COR-L47 (cell line): ENCODE data around the gene GP1BA.

Source experiments
- DNase-seq: peaks from one replicate; lab custom pipeline; 2025; lab: John Stamatoyannopoulos, UW

The GP1BA gene

DNA sequence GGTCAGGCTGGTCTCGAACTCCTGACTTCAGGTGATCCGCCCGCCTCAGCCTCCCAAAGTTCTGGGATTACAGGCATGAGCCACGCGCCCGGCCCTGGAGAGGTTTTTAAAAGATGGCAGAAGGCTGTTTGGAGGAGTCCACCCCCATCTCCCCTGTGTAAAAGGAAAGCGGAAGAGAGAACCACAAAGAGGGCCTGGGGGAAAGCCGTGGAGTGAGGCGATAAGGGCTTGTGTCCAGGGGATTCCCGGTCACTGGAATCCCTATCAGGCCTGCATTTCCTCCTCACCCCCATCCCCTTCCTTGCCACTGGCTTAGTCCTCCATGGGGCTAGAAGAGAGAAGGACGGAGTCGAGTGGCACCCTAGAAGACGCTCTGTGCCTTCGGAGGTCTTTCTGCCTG, at the start of gene GP1BA:
TSS of gene GP1BA (plus strand) at position 315 of the 400 bp plus-strand sequence. CDS start 328 bp downstream, outside the sequence.
- DNase-seq, result no peak

DNA sequence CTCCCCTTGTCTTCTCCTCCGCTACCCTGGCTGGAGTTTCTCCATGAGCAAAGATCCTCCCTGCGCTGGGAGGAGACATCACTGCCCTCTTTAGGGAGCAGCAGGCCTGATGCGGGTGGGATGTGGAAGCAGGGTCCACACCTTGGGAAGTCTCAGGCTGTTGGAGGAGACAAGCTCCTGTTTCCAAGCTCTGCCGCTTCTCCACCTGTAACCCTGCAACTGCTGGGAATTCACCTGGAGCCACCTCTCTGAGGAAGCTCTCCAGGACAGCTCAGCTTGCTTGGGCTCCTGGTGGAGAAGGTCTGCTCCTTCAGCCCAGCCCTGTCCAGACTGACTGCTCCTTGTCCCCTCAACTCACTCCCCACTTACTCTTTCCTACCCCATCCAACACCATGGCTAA, 47.6 kb upstream of the GP1BA start:
- no peak for DNase-seq

GRCh38 chr17:4886830-4887229, 45.2 kb upstream of the GP1BA start:
- no peak for DNase-seq

- no peak for DNase-seq
Measured at GRCh38 chr17:4887581-4887980, 44.5 kb upstream of the GP1BA start.

- no peak for DNase-seq
Measured at GRCh38 chr17:4891411-4892410, 40.4 kb upstream of the GP1BA start.

DNA sequence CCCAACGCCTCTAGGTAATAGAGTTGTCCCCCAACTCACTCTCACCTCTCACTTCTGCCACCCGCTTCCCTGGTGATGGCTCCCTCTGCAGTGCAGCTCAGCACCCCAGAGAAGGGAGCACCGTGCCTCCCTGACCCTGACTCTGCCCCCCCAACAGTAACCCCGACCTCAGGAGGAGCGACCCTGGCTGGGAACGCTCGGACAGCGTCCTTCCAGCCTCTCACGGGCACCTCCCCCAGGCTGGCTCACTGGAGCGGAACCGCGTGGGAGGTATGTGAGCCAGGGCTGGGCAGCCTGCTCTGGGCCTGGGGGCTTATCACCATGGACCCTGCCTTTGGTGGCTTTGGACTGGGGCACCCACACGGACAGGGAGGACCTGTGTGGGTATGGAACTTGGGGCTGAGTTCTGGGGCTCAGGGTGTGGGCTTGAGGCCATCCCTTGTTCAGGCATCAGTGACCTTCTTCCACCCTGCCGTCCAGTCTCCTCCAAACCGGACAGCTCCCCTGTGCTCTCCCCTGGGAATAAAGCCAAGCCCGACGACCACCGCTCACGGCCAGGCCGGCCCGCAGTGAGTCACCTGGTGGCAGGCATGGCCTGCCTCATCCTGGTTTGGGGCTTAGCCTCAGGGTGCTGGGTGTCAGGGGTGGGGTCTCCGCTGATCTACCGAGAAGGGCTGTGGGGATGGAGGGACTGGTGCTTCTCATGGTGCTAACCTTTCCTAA, 39.4 kb upstream of the GP1BA start:
- no peak for DNase-seq

DNA sequence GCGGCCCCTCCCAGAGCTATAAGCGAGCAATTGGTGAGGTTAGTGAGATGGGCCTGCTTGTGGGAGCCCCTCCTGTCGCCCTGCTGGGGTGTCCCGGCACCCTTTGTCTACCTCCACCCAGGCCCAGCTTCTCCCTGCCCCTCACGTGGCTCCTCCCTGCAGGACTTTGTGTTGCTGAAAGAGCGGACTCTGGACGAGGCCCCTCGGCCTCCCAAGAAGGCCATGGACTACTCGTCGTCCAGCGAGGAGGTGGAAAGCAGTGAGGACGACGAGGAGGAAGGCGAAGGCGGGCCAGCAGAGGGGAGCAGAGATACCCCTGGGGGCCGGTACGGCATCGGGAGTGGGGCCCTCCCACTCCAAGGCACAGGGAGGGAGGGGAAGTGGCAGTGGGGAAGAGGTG, 38.8 kb upstream of the GP1BA start:
- no peak for DNase-seq

DNA sequence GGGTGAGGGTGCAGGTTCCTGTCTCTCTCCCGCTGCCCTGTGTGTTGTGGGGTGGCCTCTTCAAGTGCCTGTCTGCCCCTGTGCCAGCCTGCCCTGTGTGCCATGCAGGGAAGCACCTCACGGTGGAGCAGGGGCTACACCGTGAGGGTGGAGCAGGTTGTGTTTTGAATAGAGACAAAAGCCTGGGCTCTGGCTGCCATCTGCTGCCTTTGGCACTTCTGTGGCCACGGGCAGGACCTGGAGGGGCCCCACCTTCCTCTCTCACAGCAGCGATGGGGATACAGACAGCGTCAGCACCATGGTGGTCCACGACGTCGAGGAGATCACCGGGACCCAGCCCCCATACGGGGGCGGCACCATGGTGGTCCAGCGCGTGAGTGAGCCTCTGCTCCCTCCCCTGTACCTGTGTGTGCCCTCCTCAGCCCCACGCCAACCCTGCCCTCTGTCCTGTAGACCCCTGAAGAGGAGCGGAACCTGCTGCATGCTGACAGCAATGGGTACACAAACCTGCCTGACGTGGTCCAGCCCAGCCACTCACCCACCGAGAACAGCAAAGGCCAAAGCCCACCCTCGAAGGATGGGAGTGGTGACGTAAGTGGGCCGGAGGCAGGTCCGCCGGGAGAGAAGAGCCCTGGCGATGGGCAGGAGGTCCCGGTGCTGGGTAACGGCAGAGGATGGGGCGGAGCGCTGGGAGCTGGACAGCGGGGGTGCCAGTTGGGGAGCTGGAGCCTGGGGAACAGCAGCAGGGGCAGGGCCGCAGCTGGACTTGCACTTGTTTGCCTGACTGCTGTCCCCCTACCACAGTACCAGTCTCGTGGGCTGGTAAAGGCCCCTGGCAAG, 38.1 kb upstream of the GP1BA start:
- no peak for DNase-seq

GRCh38 chr17:4895121-4895520, 37.0 kb upstream of the GP1BA start:
- no peak for DNase-seq

GRCh38 chr17:4895657-4896331, 36.3 kb upstream of the GP1BA start:
- no peak for DNase-seq

GRCh38 chr17:4896332-4897197, 35.5 kb upstream of the GP1BA start:
- DNase-seq, result no peak

DNA sequence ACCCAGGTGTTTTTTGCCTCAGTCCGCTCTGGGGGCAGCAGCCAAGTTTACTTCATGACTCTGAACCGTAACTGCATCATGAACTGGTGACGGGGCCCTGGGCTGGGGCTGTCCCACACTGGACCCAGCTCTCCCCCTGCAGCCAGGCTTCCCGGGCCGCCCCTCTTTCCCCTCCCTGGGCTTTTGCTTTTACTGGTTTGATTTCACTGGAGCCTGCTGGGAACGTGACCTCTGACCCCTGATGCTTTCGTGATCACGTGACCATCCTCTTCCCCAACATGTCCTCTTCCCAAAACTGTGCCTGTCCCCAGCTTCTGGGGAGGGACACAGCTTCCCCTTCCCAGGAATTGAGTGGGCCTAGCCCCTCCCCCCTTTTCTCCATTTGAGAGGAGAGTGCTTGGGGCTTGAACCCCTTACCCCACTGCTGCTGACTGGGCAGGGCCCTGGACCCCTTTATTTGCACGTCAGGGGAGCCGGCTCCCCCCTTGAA, 34.8 kb upstream of the GP1BA start:
- no peak for DNase-seq

DNA sequence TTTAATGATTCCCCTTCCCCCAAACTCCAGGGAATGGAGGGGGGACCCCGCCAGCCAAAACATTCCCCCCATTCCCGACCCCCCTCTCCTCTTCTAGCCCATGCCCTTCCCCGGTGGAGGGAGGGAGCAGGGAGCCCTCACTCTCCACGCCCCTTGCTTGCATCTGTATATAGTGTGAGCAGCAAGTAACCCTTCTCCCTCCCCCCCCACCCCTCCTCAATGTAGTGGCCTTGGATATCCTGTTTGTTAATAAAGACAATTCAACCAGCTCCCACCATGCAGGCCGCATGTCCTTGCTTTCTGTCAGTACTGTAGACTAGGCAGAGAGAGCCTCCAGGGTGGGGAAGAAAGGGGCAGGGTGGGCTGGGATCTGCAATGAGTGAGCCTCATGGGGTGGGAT, 34.3 kb upstream of the GP1BA start:
- DNase-seq, result no peak

DNA sequence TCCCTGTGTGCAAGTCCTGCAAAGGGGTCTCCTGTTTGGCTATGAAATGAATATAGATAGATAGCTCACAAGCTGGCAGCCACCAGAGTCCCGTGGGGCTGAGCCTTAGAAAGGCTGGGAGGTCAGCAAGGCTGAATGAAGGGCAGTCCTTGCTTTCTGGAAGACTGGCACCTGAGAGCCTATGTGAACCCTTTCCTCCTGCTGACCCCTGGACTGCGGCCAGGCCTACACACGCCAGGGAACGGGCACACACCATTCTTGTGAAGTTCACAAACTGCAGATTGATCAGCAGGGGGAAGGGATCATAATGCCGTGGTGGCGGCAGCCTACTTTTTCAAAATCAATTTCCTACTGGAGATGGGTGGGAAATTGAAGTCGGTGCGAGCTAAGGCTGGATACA, 33.7 kb upstream of the GP1BA start:
- DNase-seq, result no peak

DNA sequence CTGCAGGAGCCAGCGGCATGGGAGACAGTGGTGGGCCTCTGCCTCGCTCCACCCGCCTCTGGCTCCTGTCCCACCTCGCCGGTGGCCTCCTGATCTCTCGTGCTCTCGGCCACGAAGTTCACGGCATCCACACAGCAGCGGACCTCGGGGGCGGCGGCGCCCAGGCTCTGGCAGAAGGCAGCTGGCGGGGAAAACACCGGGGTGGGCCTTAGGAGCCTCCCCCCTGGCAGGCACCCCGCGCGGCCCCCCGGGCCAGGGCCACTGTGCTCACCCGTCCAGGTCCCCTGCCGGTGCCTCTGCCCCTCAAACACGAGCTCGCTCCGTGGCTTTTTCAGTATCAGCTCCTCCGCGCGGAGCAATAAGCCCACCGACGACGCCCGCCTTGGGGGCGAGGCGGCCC, 33.1 kb upstream of the GP1BA start:
- no peak for DNase-seq

DNA sequence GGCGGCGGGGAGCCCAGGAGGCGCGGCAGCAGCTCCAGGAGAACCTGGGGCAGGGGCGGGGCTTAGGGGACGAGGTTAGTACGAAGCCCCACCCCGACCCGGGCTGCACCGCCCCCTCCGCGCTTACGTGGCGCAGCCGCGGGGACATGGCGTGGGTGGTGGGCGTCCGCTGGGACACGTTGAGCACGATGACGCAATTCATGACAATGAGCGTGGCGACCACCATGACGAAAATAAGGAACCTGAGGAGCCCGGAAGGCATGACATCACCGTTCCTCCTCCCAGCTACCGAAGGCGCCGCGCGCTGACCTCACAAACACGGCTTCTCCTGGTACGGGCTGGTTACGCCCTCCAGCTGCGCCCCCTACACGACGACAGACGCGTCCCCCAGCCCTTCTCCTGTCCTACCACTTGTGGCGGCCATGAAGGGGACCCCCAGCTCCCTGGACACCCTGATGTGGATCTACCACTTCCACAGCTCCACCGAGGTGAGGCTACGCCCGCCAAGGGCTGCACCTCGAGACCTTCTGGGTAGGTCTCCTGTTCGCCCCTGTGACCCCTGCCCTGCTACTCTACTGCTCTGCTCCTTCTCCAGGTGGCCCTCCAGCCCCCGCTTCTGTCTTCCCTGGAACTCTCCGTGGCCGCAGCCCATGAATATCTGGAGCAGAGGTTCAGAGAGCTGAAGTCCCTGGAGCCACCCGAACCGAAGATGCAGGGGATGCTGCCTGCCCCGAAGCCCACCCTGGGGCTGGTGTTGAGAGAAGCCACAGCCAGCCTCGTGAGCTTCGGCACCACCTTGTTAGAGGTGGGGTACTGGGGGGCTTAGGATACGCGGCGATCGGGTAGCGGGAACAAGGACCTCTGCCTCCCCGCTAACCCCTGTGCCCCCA, 32.5 kb upstream of the GP1BA start, which contains the start of gene C17orf107:
TSS of gene C17orf107 (plus strand) at position 196 of the 890 bp plus-strand sequence. CDS start at position 423, 227 bp downstream.
- no peak for DNase-seq

DNA sequence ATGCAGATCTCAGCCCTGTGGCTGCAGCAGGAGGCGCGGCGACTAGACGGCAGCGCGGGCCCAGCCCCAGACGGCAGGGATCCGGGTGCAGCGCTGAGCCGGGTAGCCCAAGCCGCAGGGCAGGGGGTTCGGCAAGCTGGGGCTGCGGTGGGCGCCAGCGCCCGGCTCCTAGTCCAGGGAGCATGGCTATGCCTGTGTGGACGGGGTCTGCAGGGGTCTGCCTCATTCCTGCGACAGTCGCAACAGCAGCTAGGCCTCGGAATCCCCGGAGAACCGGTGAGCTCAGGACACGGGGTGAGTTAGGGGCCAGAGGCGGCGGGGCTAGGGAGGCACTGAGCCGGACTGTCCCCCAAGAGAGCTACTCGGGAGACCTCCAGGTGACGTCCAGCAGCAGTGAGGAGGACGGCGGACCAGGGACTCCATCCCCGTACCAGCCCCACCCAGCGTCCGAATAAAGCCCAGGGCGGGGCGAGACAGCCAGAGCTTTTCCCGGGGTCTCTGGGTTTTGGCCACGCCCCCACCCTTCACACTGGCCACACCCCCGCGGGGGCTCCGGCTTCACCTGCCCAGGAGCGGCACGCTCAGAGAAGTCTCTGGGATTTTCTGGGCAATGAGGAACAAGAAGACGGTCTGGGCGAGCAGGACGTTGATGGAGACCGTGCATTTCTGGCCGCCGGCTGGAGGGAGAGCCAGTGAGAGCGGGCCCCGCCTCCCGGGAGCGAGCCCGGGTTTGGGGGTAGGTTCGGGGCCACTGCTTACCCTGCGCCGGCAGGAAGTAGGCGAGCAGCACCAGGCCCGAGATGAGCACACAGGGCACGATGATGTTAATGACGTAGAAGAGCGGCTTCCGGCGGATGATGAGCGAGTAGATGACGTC, 31.6 kb upstream of the GP1BA start:
- DNase-seq, result no peak

- no peak for DNase-seq
Measured at GRCh38 chr17:4901108-4901647, 30.9 kb upstream of the GP1BA start.
